Right lobe of liver (tissue), 6 donors: ENCODE measurements around the gene TCL1A. TPM values are rescaled to one million over a fixed set of nuclear protein-coding genes. Genes with fewer than 3 reads are reported as not detected.
"Not testable (repeated sequence)": the region's sequence is repeated elsewhere in the genome, so short reads cannot be mapped to it uniquely, and the experiment has no call there.

Experiments
- ATAC-seq, 4 donors: fragments of 200-7000 bp; cut with Tn5 transposase; one replicate each; pipeline ENCODE4 v1.9.1; 2020; ENCODE audit warnings: mild to moderate bottlenecking in 4 of 4, moderate library complexity in 4 of 4
- DNase-seq, 3 donors: peaks; one replicate each; pipeline ENCODE4 v3.0.0-alpha.2; 2020
- H3K27ac ChIP-seq, 3 donors: fragments of 200-600 bp; one replicate each; pipeline ENCODE4 v1.8.0; 2022
- H3K27me3 ChIP-seq, 2 donors: fragments of 200-600 bp; one replicate each; pipeline ENCODE4 v1.8.0; 2022
- H3K36me3 ChIP-seq, 4 donors: fragments of 200-600 bp; sonication (generic) in 1 of 4; one replicate each; pipeline versions ENCODE4 v1.5.1 to v1.8.0; 2017 to 2022; ENCODE audit warnings: control low read depth in 1 of 4
- H3K4me1 ChIP-seq, 4 donors: fragments of 200-600 bp; sonication (generic) in 1 of 4; one replicate each; pipeline versions ENCODE4 v1.5.1 to v1.8.0; 2017 to 2022; ENCODE audit warnings: control low read depth in 1 of 4
- H3K4me3 ChIP-seq, 3 donors: fragments of 200-600 bp; one replicate each; pipeline ENCODE4 v1.8.0; 2022
- H3K9me3 ChIP-seq, 4 donors: fragments of 200-600 bp; sonication (generic) in 1 of 4; one replicate each; pipeline versions ENCODE4 v1.5.1 to v1.8.0; 2017 to 2022; ENCODE audit warnings: control low read depth in 1 of 4
- POLR2A ChIP-seq: fragments of 450-650 bp; IDR thresholded peaks from one replicate; pipeline ENCODE4 v1.6.1; 2017; ENCODE audit warnings: antibody characterized with exemption, mild to moderate bottlenecking
- WGBS: methylation state at CpG from one replicate; pipeline ENCODE4 v1.1.6; 2018; ENCODE audit warnings: low coverage, low lambda C conversion rate; ENCODE audit not compliant: insufficient coverage; ENCODE audit errors: missing lambda C conversion rate; 5-methylcytosine and 5-hydroxymethylcytosine counted together
- intact Hi-C, 2 donors: fragments of 100-400 bp; cut with DNase I; formaldehyde crosslinking; loops; one replicate each; pipeline versions ENCODE4 v1.11.2 to v1.14.1; 2022
- total RNA-seq, 6 experiments: library from RNA; depleted of rRNA in 2 of 6; stranded (reverse); fragments of >200 nt in 2 of 6; fragmentation: NEBNext Ultra II Directional in 3 of 6; extraction: Animal tissue kit (Norgen Biotek cat#: 25700) in 3 of 6; gene quantifications; one replicate each; pipeline versions ENCODE4 v1.1.0 to v1.2.4, GENCODE V29; 2016 to 2023
- TF ChIP-seq, protein P1 (sequence below), 4 donors: fragments of 200-600 bp in 3 of 4; fragments of 450-650 bp in 1 of 4; IDR thresholded peaks; one replicate each; pipeline versions ENCODE4 v1.5.1 to v1.8.0; 2016 to 2022; ENCODE audit warnings: antibody characterized with exemption in 4 of 4, mild to moderate bottlenecking in 2 of 4
- donor health status: DM: no; HTN: yes; CAD: no.
- donor health status: DM: no; HTN: no; CAD: no.
- donor health status: DM: no; HTN: no; CAD: no.
- donor health status: DM: no; HTN: yes; CAD: no.
- donor health status: DM: no; HTN: yes; CAD: no.

The TCL1A gene
- total RNA-seq, 6 experiments from 2014 or later, result 0.15 TPM; not detected in 5

DNA sequence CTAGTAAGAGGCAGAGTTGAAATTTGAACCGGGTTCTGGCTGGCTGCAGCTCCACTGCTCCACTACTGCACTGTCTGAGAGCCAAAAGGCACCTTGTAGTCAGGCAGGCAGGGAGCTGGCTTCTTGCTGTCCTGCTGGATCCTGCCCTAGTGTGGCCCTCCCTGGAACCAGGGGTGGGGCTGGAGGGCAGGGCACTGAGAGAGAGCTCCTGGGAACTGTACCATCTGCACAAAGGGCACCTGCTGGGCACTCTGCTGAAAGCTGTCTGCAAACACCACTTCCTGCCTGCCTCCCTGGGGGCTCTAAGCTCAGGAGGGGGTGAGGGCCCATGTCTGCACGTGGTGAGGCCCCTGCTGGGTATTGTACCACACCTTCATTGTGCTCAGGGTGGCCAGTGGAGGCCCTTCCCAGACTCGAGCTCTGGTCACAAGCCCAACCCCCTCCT is 46.7 kb downstream of the TCL1A start:
- no peaks in the 10 kb centered on the region for H3K9me3 ChIP-seq
- ATAC-seq (no peak), DNase-seq (no peak)
- no peaks in the 10 kb centered on the region for H3K36me3 ChIP-seq
- no peak overlapping the region for H3K27ac ChIP-seq
- no peaks in the 10 kb centered on the region for H3K27me3 ChIP-seq
- intact Hi-C loops, result no loop called here
- H3K4me1 ChIP-seq, result peaks cover 0 to 5% (median 0%) of the 10 kb centered on the region in 4 donors
- H3K4me3 ChIP-seq, result no peak overlapping the region
- no peak for TF ChIP-seq POLR2A
- TF ChIP-seq, protein P1, sequence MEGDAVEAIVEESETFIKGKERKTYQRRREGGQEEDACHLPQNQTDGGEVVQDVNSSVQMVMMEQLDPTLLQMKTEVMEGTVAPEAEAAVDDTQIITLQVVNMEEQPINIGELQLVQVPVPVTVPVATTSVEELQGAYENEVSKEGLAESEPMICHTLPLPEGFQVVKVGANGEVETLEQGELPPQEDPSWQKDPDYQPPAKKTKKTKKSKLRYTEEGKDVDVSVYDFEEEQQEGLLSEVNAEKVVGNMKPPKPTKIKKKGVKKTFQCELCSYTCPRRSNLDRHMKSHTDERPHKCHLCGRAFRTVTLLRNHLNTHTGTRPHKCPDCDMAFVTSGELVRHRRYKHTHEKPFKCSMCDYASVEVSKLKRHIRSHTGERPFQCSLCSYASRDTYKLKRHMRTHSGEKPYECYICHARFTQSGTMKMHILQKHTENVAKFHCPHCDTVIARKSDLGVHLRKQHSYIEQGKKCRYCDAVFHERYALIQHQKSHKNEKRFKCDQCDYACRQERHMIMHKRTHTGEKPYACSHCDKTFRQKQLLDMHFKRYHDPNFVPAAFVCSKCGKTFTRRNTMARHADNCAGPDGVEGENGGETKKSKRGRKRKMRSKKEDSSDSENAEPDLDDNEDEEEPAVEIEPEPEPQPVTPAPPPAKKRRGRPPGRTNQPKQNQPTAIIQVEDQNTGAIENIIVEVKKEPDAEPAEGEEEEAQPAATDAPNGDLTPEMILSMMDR (IDR thresholded peaks at IDR 0.05), result no peak
- WGBS, result no CpG with 5 or more reads among the region's 3 CpGs

DNA sequence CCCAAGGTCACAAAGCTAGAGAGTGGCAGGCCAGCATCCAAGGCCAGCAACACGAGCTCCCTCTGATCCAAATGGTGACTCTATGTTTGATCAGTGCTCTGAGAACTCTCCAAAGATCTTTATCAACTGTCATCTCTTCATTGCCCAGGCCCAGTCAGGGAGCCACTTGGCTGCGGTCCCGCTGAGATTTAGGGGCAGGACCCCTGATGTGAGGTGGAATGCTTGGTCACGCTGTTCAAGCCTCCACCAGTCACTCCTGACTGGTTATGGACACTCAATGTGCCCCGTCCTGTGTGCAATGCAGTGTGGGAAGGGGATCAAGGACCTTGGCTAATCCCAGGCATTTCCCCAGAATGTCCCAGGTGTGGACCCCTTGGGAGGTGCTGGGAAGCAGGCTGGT is 47.5 kb downstream of the TCL1A start:
- no peak for ATAC-seq
- H3K4me3 ChIP-seq, result no peak overlapping the region
- H3K27me3 ChIP-seq, result no peaks in the 10 kb centered on the region
- peaks cover 0 to 5% (median 0%) of the 10 kb centered on the region in 4 donors for H3K4me1 ChIP-seq
- intact Hi-C loops, result no loop called here
- DNase-seq, result no peak
- H3K27ac ChIP-seq, result no peak overlapping the region
- no peaks in the 10 kb centered on the region for H3K9me3 ChIP-seq
- no peak for TF ChIP-seq POLR2A
- TF ChIP-seq, protein P1 (IDR thresholded peaks at IDR 0.05), result no peak
- H3K36me3 ChIP-seq, result no peaks in the 10 kb centered on the region
- 80% methylated on average over 1 of the region's 5 CpGs for WGBS

DNA sequence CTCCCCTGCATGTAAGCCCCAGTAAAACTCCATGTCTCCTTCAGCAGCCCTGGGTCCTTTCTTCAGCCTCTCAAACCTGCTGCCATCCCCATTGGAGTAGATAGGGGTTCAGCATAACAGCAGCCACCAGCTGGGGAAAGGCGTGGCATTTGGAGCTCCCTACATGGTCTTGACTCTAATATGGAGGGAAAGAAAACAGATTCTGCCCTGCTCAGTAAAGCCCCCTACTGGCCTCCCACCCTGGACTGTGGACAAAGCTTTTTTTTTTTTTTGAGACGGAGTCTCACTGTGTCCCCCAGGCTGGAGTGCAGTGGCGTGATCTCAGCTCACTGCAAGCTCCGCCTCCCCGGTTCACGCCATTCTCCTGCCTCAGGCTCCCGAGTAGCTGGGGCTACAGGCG is 48.4 kb downstream of the TCL1A start:
- H3K4me3 ChIP-seq, H3K9me3 ChIP-seq, H3K36me3 ChIP-seq, H3K4me1 ChIP-seq, H3K27me3 ChIP-seq, intact Hi-C loops, ATAC-seq, DNase-seq, H3K27ac ChIP-seq: not testable (repeated sequence)
- 74% methylated on average over 3 of the region's 8 CpGs for WGBS

DNA sequence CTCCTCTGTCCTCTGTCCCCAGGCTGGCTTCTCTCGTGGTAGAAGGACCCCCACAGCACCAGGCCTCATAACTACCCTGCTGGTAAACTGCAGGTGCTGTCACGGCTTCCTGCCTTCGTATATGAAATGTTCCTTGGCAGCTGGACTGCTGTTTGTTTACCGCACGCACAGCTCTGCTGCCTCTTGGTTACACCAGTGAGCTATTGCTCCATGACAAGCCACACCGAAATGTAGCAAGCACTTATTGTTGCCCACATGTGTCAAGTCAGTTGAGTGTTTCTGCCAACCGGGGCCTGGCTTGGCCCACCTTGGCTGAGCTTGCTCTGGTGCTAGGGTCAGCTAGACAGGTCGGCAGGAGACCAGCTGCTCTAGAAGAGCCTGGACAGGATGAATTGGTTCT is 49.4 kb downstream of the TCL1A start:
- H3K27ac ChIP-seq, result no peak overlapping the region

DNA sequence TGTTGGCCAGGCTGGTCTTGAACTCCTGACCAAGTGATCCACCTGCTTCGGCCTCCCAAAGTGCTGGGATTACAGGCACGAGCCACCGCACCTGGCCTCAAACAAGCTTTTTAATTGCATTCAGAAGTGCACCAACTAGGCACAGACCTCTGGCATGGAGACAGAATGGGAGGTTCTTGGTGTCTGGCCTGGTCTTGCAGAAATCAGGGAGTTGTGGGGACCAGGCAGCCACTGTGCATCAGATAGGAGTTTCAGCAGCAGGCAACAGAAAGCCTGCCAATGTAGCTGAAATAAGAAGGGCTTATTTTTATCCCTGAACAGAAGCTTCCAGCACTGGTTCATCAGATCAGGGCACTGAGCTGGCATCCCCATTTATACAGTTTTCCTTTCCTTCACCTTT is 49.9 kb downstream of the TCL1A start:
- no peak overlapping the region for H3K4me3 ChIP-seq
- no peaks in the 10 kb centered on the region for H3K36me3 ChIP-seq
- peaks cover 0 to 5% (median 0%) of the 10 kb centered on the region in 4 donors for H3K4me1 ChIP-seq
- DNase-seq (no peak), ATAC-seq (peak in 1 of 4 donors; percentile 76)
- 88% methylated on average over 3 of the region's 3 CpGs for WGBS
- intact Hi-C loops, result no loop called here
- no peaks in the 10 kb centered on the region for H3K27me3 ChIP-seq
- H3K27ac ChIP-seq, result no peak overlapping the region
- TF ChIP-seq, protein P1 (IDR thresholded peaks at IDR 0.05), result no peak
- TF ChIP-seq POLR2A, result no peak
- no peaks in the 10 kb centered on the region for H3K9me3 ChIP-seq

More for the DNA sequence above, 49.4 kb downstream of the TCL1A start:
- intact Hi-C loops, result no loop called here
- ATAC-seq (no peak), DNase-seq (no peak)
- H3K9me3 ChIP-seq, result no peaks in the 10 kb centered on the region
- peaks cover 0 to 5% (median 0%) of the 10 kb centered on the region in 4 donors for H3K4me1 ChIP-seq
- no peaks in the 10 kb centered on the region for H3K36me3 ChIP-seq
- TF ChIP-seq, protein P1 (IDR thresholded peaks at IDR 0.05), result no peak
- no peak for TF ChIP-seq POLR2A
- H3K27me3 ChIP-seq, result no peaks in the 10 kb centered on the region
- WGBS, result 40% methylated on average over 1 of the region's 8 CpGs
- no peak overlapping the region for H3K4me3 ChIP-seq
